GM12878 (cell line): Measurements from ENCODE around the gene GBGT1.

Experiments
- BCL11A ChIP-seq: IDR thresholded peaks from 2 replicates; pipeline ENCODE4 v1.6.1; 2011; ENCODE audit warnings: low read depth, low read length
- BCL3 ChIP-seq: IDR thresholded peaks from 2 replicates; pipeline ENCODE4 v1.6.1; 2011; ENCODE audit warnings: borderline replicate concordance, low read depth, mild to moderate bottlenecking, moderate library complexity, low read length; ENCODE audit not compliant: insufficient read depth, poor library complexity, severe bottlenecking
- BRCA1 ChIP-seq: IDR thresholded peaks from 2 replicates; pipeline ENCODE4 v1.6.1; 2011; ENCODE audit warnings: low read depth, low read length, improper control_type of control experiment
- CEBPB ChIP-seq, 2 experiments: fragments of 150-350 bp in 1 of 2; IDR thresholded peaks; 2 replicates each; pipeline ENCODE4 v1.6.1; 2012 to 2014; ENCODE audit warnings: low read depth in 2 of 2, low read length in 2 of 2, borderline replicate concordance in 1 of 2, inconsistent platforms in 1 of 2
- CTCF ChIP-seq, 3 experiments: IDR thresholded peaks in 2 of 3; conservative IDR thresholded peaks in 1 of 3; 2 replicates each; pipeline ENCODE4 v1.5.1; 2011; ENCODE audit warnings: low read depth in 3 of 3, low read length in 3 of 3, mild to moderate bottlenecking in 3 of 3, control low read depth in 2 of 3, moderate library complexity in 2 of 3, inconsistent platforms in 1 of 3, mixed read lengths in 1 of 3; ENCODE audit not compliant: control insufficient read depth in 2 of 3, insufficient read depth in 1 of 3; ENCODE audit errors: extremely low read depth in 1 of 3
- E4F1 ChIP-seq: fragments of 450-650 bp; IDR thresholded peaks from 2 replicates; pipeline ENCODE4 v1.6.1; 2018; ENCODE audit warnings: borderline replicate concordance, mild to moderate bottlenecking; ENCODE audit not compliant: partially characterized antibody
- ETV6 ChIP-seq, 2 experiments: fragments of 450-650 bp in 1 of 2; IDR thresholded peaks in 1 of 2; conservative IDR thresholded peaks in 1 of 2; 2 replicates each; pipeline ENCODE4 v1.6.1; 2014; ENCODE audit warnings: antibody characterized with exemption in 1 of 2, borderline replicate concordance in 1 of 2, low read depth in 1 of 2, mild to moderate bottlenecking in 1 of 2, moderate library complexity in 1 of 2
- IRF3 ChIP-seq: fragments of 450-650 bp; IDR thresholded peaks from 2 replicates; pipeline ENCODE4 v1.6.1; 2014; ENCODE audit warnings: mild to moderate bottlenecking
- NR2C2 ChIP-seq: IDR thresholded peaks from 2 replicates; pipeline ENCODE4 v1.6.1; 2011; ENCODE audit warnings: borderline replicate concordance, low read depth; ENCODE audit not compliant: control insufficient read depth, insufficient read length
- POLR2A ChIP-seq: IDR thresholded peaks from 2 replicates; pipeline ENCODE4 v1.6.1; 2011; ENCODE audit warnings: low read depth, mild to moderate bottlenecking, low read length
- POLR2AphosphoS5 ChIP-seq: IDR thresholded peaks from 2 replicates; pipeline ENCODE4 v1.6.1; 2011; ENCODE audit warnings: mild to moderate bottlenecking, low read length, inconsistent platforms
- RAD21 ChIP-seq: IDR thresholded peaks from 2 replicates; pipeline ENCODE4 v1.6.1; 2011; ENCODE audit warnings: mild to moderate bottlenecking, low read depth, low read length, moderate library complexity; ENCODE audit not compliant: insufficient read depth
- RFX5 ChIP-seq: IDR thresholded peaks from 2 replicates; pipeline ENCODE4 v1.6.1; 2011; ENCODE audit warnings: low read depth, low read length, improper control_type of control experiment

GRCh38 chr9:133132174-133132573 lies 31.5 kb downstream of the GBGT1 start:
- TF ChIP-seq RFX5 (no peak), BRCA1 (no peak), ETV6 (conservative IDR thresholded peaks at IDR 0.05 in 1 of 2, IDR thresholded peaks at IDR 0.05 in 1 of 2; ENCODE audit: borderline replicate concordance in 1 of 2, low read depth in 1 of 2) (no peak), NR2C2 (no peak), RAD21 (no peak), POLR2AphosphoS5 (no peak), CEBPB (IDR thresholded peaks at IDR 0.05; ENCODE audit: borderline replicate concordance in 1 of 2, low read depth in 2 of 2, low read length in 2 of 2) (no peak), CTCF (IDR thresholded peaks at IDR 0.05 in 2 of 3, conservative IDR thresholded peaks at IDR 0.05 in 1 of 3; ENCODE audit: control insufficient read depth in 2 of 3, extremely low read depth in 1 of 3, insufficient read depth in 1 of 3, low read depth in 3 of 3, low read length in 3 of 3) (no peak), BCL3 (no peak), BCL11A (no peak), IRF3 (no peak), E4F1 (no peak), POLR2A (no peak)
